GM23248 (cell line): ENCODE measurements around the gene FAM241B.

Source experiments
- EZH2 ChIP-seq: fragments of 200-600 bp; sonication (generic); IDR thresholded peaks from 2 replicates; pipeline ENCODE4 v1.6.1; 2018; ENCODE audit warnings: antibody characterized with exemption, mild to moderate bottlenecking; ENCODE audit not compliant: insufficient read depth, poor library complexity, severe bottlenecking
- EZH2phosphoT487 ChIP-seq: fragments of 200-600 bp; sonication (generic); IDR thresholded peaks from 2 replicates; pipeline ENCODE4 v1.6.1; 2018; ENCODE audit warnings: antibody characterized with exemption, moderate library complexity, mild to moderate bottlenecking, low read depth; ENCODE audit not compliant: insufficient read depth

GRCh38 chr10:69681436-69681835 is 51.4 kb downstream of the FAM241B start:
- TF ChIP-seq EZH2: no peak
- no peak for TF ChIP-seq EZH2phosphoT487
